NCI-H128 (cell line): Measurements from ENCODE around the gene ZXDC.

ENCODE experiments used
- DNase-seq: peaks from one replicate; lab custom pipeline; 2025; ENCODE audit not compliant: unreplicated experiment; lab: John Stamatoyannopoulos, UW

Gene ZXDC

DNA sequence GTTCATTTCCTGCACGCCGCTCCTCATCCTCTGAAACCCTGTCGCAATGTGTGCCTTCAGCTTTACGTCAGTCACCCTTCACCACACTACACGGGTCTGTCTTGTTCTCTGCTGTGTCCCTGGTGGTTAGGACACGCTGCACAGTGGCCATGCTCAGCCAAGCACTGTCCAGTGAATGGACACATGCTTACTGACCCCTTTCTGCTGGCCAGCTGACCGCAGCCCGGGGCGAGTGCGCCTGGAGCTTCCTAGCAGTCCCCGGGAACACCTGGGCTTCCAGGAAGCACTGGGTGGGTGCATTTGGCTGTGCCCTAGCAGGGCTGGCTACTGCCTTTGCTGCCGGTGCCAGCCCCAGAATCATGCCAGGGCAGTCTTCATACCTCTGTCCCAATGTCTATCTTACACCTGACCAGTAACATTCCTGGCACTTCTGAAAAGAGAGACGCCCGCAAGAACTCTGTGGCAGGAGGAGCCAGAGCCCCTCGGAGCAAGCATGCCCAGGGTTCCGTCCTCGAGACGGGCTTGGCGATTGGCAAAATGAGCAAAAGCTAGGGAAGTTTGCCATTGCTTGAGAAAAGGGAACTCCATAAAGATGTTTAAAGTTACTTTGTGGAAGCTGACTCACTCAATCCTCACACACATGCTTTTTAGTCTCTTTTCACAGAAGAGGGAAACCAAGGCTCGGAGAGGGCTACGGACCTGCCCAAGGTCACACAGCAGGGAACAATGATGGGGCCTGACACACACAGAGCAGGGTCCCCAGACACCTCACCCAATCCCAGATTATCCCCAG lies 15.7 kb upstream of the ZXDC start:
- DNase-seq: no peak

DNA sequence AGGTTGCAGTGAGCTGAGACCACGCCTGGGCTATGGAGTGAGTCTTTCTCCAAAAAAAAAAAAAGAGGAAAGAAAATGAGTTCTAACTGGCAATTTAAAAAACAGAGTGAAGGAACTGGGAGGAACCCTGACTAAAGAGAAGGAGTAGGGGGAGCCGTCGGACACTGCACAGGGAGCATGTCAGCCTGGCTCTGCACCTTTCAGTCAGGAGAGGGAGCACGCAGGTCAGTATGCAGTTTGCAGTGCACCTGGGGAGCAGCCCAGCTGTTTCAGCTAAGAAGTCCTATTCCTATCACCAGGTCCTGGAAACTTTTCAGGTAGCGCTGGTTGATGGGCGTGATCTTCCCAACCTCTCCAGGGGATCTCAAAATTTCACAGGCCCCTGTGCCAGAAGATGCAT lies 14.9 kb upstream of the ZXDC start:
- DNase-seq: no peak

DNA sequence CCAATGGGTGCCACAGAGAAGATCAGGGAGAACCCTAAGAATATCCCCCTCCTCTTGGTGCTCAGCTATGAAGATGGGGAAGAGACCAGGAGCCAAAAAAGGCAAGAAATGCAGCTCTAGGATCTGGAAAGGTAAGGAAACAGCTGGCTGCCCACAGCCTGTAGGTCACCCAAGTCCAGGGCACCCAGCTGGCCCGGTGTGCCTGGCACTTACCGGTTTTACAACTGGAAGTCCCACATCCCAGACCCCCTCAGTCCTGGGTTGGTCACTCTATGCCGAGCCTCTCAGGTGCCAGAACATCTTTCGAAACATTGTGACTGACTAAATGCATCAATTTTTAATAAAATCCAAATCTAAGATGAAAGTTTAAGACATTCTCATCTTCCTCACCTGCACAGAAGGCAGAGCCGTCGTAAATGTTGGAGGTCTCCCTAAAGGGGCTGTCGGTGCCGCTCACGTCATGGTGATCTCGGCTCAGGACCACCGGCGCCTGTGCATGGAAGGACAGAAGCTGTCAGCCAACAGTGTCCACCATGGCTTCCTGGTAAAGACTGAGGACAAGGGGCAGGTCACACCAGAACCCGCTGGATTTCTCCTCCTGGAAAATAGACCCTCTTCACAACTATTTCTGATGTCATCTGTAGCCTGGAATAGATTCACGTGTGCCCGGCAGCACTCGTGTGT lies 13.3 kb upstream of the ZXDC start:
- DNase-seq: no peak

DNA sequence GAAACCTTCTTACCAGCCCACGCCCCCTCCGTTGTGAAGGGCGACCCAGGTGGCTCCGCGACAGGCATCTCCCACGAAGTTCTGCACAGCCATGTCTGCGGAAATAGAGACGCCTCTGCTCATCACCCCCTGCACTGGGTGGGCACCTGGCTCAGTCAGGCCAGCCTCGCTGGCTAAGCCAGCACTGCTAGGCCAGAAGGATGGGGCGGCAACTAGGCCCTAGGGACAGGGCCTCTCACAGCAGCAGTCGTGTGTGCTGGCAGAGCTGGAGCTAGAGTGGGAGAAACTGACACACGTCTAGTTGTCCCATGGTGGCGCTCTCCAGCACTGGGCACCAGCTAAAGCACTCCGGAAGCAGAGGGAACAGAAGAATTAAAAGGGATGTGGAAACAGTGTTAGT lies 12.5 kb upstream of the ZXDC start:
- DNase-seq: no peak

DNA sequence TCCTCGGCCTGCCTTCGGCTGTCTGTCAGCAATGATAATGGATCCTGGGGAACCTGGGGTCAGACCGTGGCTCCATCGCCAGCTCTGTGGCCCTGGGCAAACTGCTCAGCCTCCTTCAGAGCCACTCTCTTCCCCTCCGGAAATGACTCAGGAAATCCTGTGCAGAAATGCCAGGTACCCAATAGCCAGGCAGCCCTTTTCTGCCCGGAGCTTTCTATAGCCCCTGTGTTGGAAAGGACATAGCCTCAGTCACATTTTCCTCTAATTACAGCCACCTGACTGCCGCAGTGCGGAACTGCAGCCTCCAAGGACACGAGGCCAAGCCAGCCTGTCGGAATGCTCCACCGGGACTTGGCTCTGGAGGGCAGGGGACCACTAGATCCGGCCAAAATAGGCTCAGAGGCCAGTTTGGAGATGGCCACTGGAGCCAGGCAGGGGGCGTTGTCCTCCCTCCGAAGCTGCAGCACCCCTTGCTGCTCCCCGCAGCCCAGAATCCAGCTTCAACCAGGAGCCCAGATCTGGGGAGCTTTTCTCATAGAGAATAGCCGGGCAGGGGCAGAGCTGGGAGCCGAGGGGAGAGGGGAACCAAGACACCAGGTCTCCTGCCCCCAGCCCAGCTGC lies 11.6 kb upstream of the ZXDC start:
- no peak for DNase-seq

DNA sequence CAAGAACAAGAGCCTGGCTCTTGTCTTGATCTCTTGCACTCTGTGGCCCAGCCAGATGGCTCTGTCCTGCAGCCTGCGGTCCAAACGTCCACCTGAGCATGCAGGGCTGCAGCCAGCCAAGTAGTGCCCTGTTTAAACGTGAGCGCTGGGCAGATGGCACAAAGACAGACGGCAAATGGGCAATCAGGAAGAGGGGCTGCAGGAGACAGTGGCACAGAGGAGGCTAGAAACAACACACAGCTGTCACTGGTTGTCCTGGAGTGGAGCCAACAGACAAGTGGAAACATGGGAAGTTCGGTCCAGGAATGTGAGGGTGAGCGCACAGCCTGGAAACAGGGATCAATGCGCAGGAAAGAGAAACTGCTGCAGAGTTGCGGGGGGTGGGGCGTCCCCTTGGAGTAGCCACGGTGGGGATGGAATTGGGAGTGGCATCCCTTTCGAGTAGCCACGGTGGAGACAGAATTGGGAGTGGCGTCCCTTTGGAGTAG lies 10.7 kb upstream of the ZXDC start:
- DNase-seq: no peak

DNA sequence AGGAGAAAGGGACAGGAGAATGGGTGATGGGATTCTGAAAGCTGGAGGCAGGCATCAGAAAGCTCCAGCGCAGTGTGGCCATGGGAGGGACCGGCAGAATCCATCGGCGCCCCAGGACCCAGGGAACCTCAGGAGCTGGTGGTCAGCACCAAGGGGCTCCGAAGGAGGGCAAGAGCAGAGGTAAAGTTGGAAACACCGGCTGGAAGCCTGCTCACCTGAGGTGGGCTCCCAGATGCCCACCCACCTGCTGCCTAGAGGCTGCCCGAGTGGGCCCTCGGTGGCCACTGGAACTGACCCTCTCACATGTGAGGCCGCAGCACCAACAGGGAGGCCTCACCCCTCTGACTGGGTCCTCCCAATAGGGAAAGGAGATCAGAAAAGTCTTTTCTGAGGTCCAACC lies 10.3 kb upstream of the ZXDC start:
- no peak for DNase-seq

DNA sequence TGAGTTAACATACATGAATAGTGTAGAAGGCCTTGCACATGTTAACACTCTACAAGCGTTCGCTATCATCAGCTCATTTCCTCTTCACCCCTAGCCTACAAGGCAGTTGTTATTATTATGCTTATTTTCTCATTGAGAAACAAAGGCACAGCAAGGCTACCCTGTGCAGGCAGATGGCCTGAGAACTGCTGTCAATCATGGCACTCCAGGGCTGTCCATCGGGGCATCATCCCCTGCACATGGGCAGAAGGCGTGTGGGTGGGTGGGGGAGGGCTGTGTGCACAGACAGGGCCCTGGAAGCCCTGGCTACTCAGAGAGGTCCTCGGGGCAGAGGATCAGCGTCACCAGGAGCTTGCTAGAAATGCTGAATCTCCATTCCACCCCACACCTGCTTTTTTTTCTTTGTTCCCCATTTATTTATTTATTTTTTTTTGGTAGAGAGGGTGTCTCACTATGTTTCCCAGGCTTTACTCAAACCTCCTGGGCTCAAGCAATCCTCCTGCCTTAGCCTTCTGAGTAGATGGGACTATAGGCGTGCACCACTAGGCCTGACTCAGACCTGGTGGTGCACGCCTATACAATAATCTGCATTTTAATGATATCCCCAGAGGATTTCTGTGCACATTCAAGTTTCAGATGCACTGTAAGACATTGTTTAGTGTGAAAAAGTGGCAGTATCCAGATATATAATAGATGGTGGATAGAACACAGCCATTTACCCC lies 9.6 kb upstream of the ZXDC start:
- no peak for DNase-seq

DNA sequence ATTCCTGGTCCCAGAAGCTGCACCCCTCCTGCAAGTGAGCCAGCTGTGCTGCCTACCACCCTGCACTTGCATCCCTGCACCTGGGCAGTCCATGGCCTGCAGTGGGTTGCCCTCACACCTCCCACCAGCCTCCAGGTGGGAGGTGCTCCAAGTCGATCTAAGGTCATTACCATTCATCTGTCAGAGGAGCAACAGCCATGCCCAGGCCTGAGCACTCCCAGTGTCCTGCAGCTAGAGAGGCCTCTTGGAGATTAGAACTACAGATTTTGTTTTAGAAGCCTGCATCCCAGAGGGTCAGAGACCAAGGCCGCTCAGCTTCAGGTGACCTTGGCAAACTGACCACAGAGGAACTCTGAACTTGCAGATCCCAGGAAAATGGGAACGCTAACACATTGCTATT lies 9.0 kb upstream of the ZXDC start:
- DNase-seq: no peak

DNA sequence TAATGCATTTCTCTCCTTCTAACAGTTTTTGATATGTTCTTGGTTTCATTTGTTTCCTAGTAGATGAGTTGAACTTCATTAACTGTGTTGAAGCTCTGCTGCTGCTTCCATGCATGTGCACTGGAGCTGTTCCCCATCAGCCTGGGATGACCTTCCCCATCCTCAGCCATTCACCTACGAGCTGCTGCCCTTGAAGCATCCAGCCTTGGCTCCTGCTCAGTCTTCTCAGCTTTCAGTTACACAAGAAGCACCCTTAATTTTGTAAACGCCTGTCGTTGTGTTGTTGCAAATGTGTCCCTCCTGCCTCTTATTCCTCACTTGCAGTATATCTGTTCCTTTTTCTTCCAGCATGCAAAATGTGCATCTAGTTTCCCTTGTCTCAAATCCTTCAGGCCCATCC lies 8.5 kb upstream of the ZXDC start:
- no peak for DNase-seq

DNA sequence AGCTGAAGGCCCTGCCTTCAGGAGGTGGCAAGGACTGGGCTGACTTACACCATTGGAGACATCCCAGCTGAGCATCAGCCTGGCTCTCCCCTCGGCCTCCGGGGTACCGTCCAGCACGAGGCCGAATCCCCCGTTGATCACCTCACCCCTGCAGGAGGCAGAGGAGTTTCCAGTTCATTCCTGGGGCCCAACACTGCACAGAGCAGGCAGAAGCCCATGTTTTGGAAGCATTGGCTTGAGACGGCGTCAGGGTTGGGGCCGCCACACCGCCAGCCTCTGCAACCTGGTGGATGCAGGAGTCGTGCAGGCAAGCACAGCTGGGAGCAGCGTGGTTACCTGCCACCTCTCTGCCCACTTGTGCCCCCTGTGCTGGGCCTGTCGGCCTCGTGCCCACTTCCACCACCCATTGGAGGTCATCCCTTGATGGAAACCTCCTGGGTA lies 7.7 kb upstream of the ZXDC start:
- no peak for DNase-seq

DNA sequence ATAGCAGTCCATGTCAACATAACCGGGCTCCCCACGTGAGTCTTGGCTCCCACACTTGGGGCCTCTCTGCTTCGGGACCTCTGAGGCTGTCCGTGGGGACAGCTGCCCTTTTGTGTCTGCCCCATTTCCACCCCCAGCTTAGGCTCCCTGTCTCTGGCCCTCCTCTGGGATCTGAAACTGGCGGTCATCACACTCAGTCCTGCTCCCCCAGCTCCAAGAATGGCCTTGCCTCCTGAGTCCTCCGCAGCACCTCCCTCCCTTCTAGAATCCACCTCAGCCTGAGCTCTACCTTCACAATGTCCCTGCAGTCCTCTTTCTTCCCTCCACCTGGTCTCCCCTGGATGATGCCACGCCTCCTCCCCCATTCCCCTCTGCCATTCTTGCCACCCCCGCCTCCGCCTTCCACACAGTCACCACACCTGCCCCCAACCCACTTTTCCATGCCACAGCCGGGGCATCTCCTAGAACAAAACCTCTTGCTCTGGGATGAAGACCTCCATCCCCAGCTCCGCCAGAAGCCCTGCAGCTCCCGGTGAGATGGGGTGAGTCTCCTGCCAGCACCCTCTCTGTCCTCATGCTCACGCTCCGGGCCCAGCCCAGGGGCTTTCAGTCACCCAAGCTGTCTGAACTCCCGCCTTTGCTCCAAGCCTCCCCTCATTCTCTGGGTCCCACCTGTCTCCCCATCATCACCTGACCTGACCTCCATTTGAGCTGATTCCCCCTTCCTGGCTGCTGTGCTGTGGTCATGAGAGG lies 7.0 kb upstream of the ZXDC start:
- no peak for DNase-seq

DNA sequence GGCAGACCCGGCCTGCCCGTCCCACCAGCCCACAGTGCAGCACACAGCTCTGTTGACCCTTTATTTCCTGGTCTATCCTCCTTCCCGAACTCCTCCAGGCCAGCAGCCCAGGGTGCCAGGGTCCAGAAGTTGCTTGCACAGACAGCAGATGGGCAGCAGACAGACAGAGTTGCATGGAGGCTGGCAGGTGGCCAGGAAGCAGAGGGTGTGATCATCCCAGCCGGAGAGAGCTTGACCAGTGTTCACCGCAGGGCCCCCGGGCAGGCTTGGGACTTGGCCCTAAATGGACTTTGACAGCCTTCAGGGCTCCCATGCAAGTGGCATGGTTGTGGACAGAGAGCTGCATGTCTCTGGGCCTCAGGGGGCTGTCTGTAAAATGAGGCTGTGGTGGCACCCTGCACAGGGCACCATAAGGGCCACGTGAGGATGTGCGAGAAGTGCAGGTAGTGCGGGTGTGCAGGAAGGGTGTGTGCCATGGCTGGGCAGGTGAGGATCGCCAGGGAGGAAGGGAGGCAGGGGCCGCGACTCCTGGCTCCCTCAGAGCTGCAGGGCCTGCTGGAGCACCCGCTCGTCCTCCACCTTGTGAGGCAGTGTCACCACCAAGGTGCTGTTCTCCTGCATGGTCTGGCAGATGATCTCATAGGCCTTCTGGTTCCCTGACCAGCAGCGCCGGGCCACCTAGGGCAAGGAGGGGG lies 6.3 kb upstream of the ZXDC start:
- no peak for DNase-seq

DNA sequence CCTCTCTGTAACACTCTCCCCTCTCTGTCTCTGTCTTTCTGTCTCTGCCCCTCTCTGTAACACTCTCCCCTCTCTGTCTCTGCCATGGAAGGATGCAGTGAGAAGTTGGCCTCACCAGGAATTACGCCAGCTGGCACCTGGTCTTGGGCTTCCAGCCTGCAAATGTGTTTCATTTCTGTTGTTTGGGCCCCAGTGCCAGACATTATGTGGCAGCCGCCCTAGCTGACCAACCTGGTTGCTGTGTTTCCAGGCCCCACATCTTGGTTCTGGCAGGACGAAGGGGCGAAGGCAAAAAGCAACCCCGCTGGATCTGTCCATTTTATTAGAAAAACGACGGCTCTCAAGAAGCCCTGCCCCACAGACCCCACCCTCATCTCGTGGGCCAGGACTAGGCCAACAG lies 5.2 kb upstream of the ZXDC start:
- no peak for DNase-seq

DNA sequence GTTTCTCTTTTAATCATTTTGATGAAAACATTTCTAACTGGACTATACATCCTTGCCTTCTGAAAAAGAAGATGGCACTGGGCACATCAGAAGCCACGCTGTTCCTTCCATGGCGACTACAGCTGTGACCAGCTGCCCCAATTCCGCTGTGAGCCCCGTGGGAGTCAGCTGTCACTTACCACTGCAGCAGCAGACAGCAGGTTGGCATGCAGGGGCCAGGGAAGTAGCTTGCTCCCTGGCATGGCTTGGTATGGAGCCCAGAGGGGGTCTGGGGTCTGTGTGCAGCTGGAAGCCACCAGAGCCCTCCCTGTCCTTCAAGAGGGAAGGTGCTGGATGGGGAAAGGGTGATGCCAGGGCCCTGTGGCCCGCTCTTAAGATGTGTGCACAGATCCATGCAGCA lies 4.5 kb upstream of the ZXDC start:
- no peak for DNase-seq

DNA sequence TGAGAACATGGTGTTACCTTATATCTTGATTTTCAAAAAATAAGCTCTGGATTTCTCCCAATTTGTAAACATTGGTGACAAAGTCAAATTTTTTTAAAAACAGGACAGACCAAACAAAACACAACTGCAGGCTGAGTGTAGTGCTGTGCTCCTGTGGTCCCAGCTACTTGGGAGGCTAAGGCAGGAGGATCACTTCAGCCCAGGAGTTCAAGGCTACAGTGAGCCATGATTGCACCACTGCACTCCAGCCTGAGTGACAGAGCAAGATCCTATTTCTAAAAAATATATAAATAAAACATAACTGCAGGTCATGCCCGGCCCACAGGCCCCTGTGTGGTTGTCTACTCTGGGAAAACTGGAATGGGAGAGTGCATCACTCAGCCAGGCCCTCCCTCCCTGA lies 4.0 kb upstream of the ZXDC start:
- DNase-seq: no peak

DNA sequence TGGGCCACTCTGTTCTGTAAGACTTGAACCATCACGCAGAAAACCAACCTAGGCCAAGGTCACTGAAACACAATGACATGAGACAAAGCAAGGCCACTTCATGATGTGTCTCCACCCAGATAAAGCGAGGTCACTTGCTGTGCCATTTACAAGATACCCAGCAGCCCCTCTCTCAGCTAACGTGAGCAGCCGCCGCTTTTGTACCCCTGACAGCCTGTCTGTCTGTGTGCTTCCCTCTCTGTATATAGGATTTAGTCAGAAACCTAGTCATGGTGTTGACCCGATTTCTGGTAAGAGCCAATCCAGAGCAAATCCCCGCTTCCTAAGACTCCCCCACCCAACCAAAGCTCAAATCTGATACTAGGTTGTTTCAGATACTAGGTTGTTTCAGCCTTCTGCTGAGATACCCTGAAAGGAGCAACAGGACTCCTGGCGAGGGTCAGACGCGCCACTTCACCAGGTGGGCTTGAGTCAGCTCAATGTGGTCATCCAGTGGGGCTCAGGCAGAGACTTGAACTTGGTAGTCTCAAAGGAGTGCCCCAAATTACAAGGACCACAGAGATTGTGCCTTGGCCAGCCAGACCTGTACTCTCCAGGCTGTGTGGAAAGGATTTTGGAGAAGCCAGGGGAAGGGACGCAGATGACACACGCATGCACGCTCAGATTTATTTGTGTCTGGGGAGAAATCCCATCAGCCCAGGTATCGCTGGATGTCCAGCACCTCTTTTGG lies 3.1 kb upstream of the ZXDC start:
- no peak for DNase-seq

DNA sequence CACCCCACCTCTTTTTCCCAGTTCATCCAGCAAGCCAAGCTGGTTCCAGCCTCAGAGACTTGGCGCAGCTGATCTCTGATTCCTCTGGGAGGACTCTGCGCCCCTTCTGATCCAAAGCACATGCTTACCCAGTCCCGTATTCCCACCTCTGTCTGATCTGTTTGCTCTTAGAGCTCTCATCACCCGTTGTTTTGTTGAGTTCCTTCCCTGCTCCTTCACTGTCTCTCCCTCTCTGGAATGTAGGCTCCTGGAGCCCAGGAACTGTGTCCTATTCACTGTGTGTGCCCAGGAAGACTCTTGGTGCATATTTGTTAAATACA lies 1.3 kb upstream of the ZXDC start:
- no peak for DNase-seq

DNA sequence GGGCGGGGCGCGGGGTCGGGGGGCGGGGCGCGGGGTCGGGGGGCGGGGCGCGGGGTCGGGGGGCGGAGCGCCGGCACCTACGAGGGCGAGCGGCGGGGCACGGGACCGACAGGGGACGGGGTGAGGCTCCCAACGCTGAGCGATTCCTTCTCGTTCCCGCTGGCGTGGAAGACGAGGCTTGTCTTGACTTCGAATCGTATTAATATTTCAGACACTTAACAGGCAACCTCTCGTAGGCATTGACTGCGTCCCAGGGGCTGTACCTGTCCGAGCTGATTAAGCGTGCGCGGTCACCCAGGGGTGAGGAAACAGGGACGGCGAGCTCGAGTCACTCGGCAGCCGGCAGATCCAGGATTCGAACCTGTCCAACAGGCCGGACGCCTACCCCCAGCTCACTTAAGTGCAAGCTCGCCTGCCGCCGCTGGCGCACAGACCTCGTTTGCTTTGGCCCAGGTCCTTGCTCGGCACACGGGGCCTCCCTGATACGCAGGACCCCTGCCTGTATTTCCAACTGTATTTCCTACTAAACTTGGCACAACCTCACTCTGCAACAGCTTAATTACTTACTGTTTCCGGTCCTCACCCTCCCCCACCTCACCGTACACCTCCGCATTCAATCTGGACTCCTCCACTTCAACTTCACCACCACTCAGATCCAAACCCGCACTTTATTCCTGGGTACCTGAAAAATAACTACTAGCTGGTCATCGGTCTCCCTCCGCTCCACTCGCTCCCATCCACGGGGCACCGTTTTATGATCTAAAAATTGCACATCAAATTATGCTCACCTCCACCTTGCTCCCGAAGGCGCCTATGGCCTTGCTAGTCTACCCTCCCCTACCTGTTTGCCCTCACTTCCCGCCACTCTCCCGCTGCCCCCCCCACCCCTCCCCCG lies 722 bp upstream of the ZXDC start:
- DNase-seq: no peak
